A549 (cell line): ENCODE results near the gene TNP2. TPM values are rescaled to one million over a fixed set of nuclear protein-coding genes. Genes with fewer than 3 reads are reported as not detected.
"Not testable (repeated sequence)": the region's sequence is repeated elsewhere in the genome, so short reads cannot be mapped to it uniquely, and the experiment has no call there.

Source experiments
- ATAC-seq, 2 experiments: fragments of 200-7000 bp in 1 of 2; fragments of >200 bp in 1 of 2; cut with Nextera tagmentation in 1 of 2; cut with Tn5 transposase in 1 of 2; 3 replicates each; pipeline versions ENCODE4 v1.8.0 to v1.9.1; 2018 to 2020; ENCODE audit warnings: mild to moderate bottlenecking in 1 of 2, moderate library complexity in 1 of 2
- CTCF ChIA-PET: fragments of 300-600 bp; sonication (Branson Sonifier 250); formaldehyde crosslinking; extraction: SDS; loops from one replicate; lab custom pipeline; 2021; ENCODE audit warnings: antibody characterized with exemption, inconsistent platforms; lab: Yijun Ruan, JAX
- POLR2A ChIA-PET: fragments of 350-600 bp; formaldehyde crosslinking; extraction: SDS; loops from one replicate; lab custom pipeline; 2021; ENCODE audit warnings: antibody characterized with exemption, inconsistent platforms; lab: Yijun Ruan, JAX
- DNase-seq, 2 experiments: peaks; one replicate each; pipeline versions ENCODE4 v3.0.0 to v3.0.0-alpha.2; 2011 to 2016; ENCODE audit warnings: low read depth in 1 of 2, low spot score in 1 of 2
- FAIRE-seq: peaks from 2 replicates; lab custom pipeline; 2011; peaks lifted over from hg19 to GRCh38; lab: Jason Lieb, UNC
- H3K27ac ChIP-seq, 2 experiments: fragments of >200 bp; sonication (Bioruptor Twin); formaldehyde crosslinking; 3 replicates each; pipeline ENCODE4 v1.5.1; 2016 to 2017
- H3K4me1 ChIP-seq: fragments of >200 bp; sonication (Bioruptor Twin); formaldehyde crosslinking; 3 replicates; pipeline ENCODE4 v1.6.1; 2016
- H3K4me2 ChIP-seq: fragments of >200 bp; sonication (Bioruptor Twin); formaldehyde crosslinking; 3 replicates; pipeline ENCODE4 v1.6.1; 2016
- H3K4me3 ChIP-seq: fragments of >200 bp; sonication (Bioruptor Twin); formaldehyde crosslinking; 3 replicates; pipeline ENCODE4 v1.5.1; 2016
- H3K9me3 ChIP-seq: fragments of >200 bp; sonication (Bioruptor Twin); formaldehyde crosslinking; 3 replicates; pipeline ENCODE4 v1.6.1; 2016
- BHLHE40 ChIP-seq: IDR thresholded peaks from 2 replicates; pipeline ENCODE4 v1.6.1; 2012; ENCODE audit warnings: low read depth, low read length, inconsistent platforms
- CHD4 ChIP-seq: fragments of 200-600 bp; sonication (generic); IDR thresholded peaks from 2 replicates; pipeline ENCODE4 v1.6.1; 2016; ENCODE audit warnings: antibody characterized with exemption, mild to moderate bottlenecking, borderline replicate concordance
- ELK1 ChIP-seq: fragments of 150-350 bp; IDR thresholded peaks from 2 replicates; pipeline ENCODE4 v1.6.1; 2014; ENCODE audit warnings: low read depth, mild to moderate bottlenecking, low read length
- HES2 ChIP-seq: fragments of >200 bp; sonication (Bioruptor Twin); formaldehyde crosslinking; IDR thresholded peaks from 2 replicates; pipeline ENCODE4 v1.6.1; 2016
- HOXB5 ChIP-seq: fragments of 250-450 bp; sonication (Bioruptor Pico); IDR thresholded peaks from 2 replicates; pipeline ENCODE4 v1.5.0; 2020; ENCODE audit warnings: mild to moderate bottlenecking, moderate library complexity
- KDM1A ChIP-seq: fragments of 200-600 bp; sonication (generic); IDR thresholded peaks from 2 replicates; pipeline ENCODE4 v1.6.1; 2016; ENCODE audit warnings: low read depth, mild to moderate bottlenecking
- MAFK ChIP-seq: fragments of 450-650 bp; IDR thresholded peaks from 2 replicates; pipeline ENCODE4 v1.6.1; 2014; ENCODE audit not compliant: partially characterized antibody
- NFE2L2 ChIP-seq: fragments of 150-350 bp; conservative IDR thresholded peaks from 2 replicates; pipeline ENCODE4 v1.6.1; 2014; ENCODE audit warnings: low read length
- PBX3 ChIP-seq: IDR thresholded peaks from 2 replicates; pipeline ENCODE4 v1.6.1; 2012
- RFX5 ChIP-seq: fragments of 450-650 bp; IDR thresholded peaks from 2 replicates; pipeline ENCODE4 v1.7.1; 2014; ENCODE audit warnings: antibody characterized with exemption, mild to moderate bottlenecking, moderate library complexity
- RNF2 ChIP-seq: fragments of 200-600 bp; sonication (generic); IDR thresholded peaks from 2 replicates; pipeline ENCODE4 v1.6.1; 2016; ENCODE audit warnings: low read depth, mild to moderate bottlenecking, antibody characterized with exemption, moderate library complexity, borderline replicate concordance
- ZSCAN20 ChIP-seq: fragments of 250-450 bp; sonication (Bioruptor Pico); IDR thresholded peaks from 2 replicates; pipeline ENCODE4 v1.8.0; 2022; ENCODE audit warnings: mild to moderate bottlenecking, moderate library complexity
- WGBS: methylation state at CpG from one replicate; pipeline ENCODE4 v1.1.6; 2017; ENCODE audit errors: missing lambda C conversion rate; 5-methylcytosine and 5-hydroxymethylcytosine counted together
- polyA plus RNA-seq, 4 experiments: library from polyadenylated mRNA; depleted of rRNA in 3 of 4; stranded (reverse); fragments of >200 nt; fragmentation: RNase III in 1 of 4; extraction: RNeasy Plus Mini Kit Qiagen cat#74134 plus additional on column Dnase treatment in 1 of 4; gene quantifications; 2 replicates in 3 of 4; 3 replicates in 1 of 4; pipeline ENCODE4 v1.2.3, GENCODE V29; 2011 to 2017
- TF ChIP-seq, protein P1 (sequence below): IDR thresholded peaks from 2 replicates; pipeline ENCODE4 v1.6.1; 2012

TNP2 gene
- polyA plus RNA-seq, 2 of the 4 experiments (the other 2 are of a cell fraction), result not detected

DNA sequence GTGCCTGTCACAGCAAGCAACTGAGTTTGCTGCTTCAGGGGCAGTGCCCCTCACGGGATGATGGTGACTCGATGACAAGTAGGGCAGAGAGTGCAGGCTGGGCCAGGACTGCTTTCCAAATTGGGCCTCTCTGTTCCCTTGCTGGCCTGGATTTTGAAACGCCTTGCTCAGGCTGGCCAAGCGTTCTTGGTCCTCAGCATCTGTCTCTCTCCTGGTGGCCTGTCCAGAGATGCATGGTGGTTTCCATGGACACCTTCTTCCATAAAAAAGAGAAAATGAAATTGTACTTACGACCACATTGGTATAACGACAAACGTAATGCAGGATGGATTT lies 31.4 kb upstream of the TNP2 start (continued):
- no peak for TF ChIP-seq ELK1
- no peak for TF ChIP-seq RFX5

DNA sequence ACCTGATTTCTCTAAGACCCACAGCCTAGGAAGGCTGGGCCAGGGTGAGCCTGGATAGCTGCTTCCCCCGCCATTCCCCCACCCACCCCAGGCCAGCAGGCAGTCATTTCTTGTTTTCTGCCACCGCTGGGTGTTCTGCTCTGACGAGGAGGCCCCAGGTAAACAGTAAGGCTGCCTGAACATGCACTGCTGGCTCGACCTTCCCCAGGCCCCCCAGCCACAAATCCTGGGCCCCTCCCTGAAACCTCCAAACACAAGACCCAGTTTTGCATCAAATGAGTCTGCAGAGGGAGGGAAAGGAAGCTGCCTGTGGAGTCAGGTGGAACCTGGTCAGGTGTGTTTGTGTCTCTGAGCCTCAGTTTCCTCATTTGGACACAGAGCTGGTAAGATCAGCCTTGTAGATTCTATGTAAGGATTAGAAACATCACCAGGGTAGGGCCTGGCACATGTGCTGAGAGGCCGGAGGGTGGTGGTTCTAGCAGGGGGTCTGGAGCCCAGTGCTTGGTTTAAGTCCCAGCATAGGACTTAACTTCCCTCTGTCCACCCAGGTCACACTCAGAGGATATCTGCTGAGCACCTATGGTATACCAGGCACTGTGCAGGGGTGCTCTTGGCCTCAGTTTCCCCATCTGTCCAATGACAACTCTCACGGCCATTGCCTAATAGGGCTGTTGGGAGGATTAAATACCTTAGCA lies 30.9 kb upstream of the TNP2 start:
- no peak for DNase-seq
- Histone ChIP-seq H3K27ac (no peak overlapping the region), H3K4me1 (no peaks in the 10 kb centered on the region), H3K4me2 (no peak overlapping the region), H3K4me3 (no peak overlapping the region), H3K9me3 (no peaks in the 10 kb centered on the region)
- POLR2A ChIA-PET, result no interaction called here
- 55% methylated on average over 4 of the region's 6 CpGs for WGBS
- FAIRE-seq, result no peak
- ATAC-seq, result no peak
- CTCF ChIA-PET, result interaction anchor here (1.2 kb wide), 3 partner anchors 40 to 45 kb away, joined by 3 to 4 read pairs (median 3); no protein-coding TSS in a partner anchor
- TF ChIP-seq, protein P1, sequence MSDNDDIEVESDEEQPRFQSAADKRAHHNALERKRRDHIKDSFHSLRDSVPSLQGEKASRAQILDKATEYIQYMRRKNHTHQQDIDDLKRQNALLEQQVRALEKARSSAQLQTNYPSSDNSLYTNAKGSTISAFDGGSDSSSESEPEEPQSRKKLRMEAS, result no peak
- TF ChIP-seq KDM1A (no peak), HOXB5 (CRISPR knock-in tag) (no peak), ZSCAN20 (CRISPR knock-in tag) (no peak)

- ATAC-seq, H3K4me3 ChIP-seq, H3K4me1 ChIP-seq, H3K9me3 ChIP-seq, H3K4me2 ChIP-seq, FAIRE-seq, POLR2A ChIA-PET, DNase-seq, H3K27ac ChIP-seq: not testable (repeated sequence)
- 72% methylated on average over 13 of the region's 13 CpGs for WGBS
- CTCF ChIA-PET, result interaction anchor here (1.0 to 1.2 kb wide), 2 partner anchors 44 to 336 kb away, joined by 3 to 7 read pairs; no protein-coding TSS in a partner anchor
These were observed 29.9 kb upstream of the TNP2 start for GRCh38 chr16:11298950-11299547.

- ChIA-PET POLR2A (no interaction called here), CTCF (interaction anchor here (1.0 kb wide), 1 partner anchor 335 kb away, joined by 7 read pairs; no protein-coding TSS in a partner anchor)
- no peaks in the 10 kb centered on the region for H3K9me3 ChIP-seq
- ATAC-seq (no peak), DNase-seq (no peak), FAIRE-seq (no peak)
- TF ChIP-seq NFE2L2, result no peak
- 81% methylated on average over 5 of the region's 5 CpGs for WGBS
- H3K4me2 ChIP-seq, result no peak overlapping the region
- H3K27ac ChIP-seq, result no peak overlapping the region
- no peak overlapping the region for H3K4me3 ChIP-seq
- no peaks in the 10 kb centered on the region for H3K4me1 ChIP-seq
These were observed 29.2 kb upstream of the TNP2 start for GRCh38 chr16:11298143-11298900.

DNA sequence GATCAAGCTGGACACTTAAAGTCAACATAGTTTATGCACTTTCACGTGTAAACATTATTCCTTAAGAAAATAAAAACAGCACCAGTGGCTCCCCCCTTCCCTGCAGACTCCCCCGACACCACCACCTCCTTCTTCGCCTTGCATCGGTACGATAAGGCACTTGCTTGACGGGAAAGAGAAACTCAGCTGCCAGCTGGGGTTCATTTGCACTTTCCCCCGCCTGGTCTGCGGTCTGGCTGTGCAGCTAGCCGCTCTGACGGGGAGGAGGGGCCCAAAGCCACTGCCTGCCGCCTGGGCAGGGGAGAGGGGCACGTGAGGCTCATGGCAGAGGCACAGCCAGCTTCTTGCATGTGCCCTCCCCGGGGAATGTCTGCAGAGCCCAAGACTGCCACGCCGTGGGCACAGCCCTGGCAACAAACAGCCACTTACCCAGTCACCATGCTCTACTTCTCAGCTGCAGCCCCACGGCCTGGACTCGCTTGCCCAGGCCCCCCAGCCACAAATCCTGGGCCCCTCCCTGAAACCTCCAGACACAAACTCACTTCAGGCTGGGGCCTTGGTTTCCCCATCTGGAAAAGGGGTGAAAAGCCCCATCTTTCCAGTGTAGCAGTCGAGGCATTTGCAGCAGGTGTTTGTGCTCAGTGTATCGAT lies 28.5 kb upstream of the TNP2 start:
- peak in 1 of 2 experiments; percentile 61; a peak in 3 of 6 replicates for ATAC-seq
- H3K27ac ChIP-seq, result no peak overlapping the region
- 58% methylated on average over 16 of the region's 19 CpGs for WGBS

More for the DNA sequence above, 28.5 kb upstream of the TNP2 start:
- H3K9me3 ChIP-seq, result no peaks in the 10 kb centered on the region
- FAIRE-seq (no peak), DNase-seq (no peak)
- no peaks in the 10 kb centered on the region for H3K4me1 ChIP-seq
- POLR2A ChIA-PET, result no interaction called here
- no peak overlapping the region for H3K4me3 ChIP-seq
- TF ChIP-seq CHD4, result no peak
- TF ChIP-seq PBX3, result no peak
- no peak for TF ChIP-seq MAFK
- no peak for TF ChIP-seq RNF2
- no peak for TF ChIP-seq BHLHE40
- TF ChIP-seq, protein P1, result no peak
- TF ChIP-seq HES2, result no peak
- CTCF ChIA-PET, result interaction anchor here (1.0 kb wide), 1 partner anchor 334 kb away, joined by 7 read pairs; no protein-coding TSS in a partner anchor
- H3K4me2 ChIP-seq, result no peak overlapping the region
